HUES6 (cell line): ENCODE data around the gene GRK5.

Experiments used
- H3K27ac ChIP-seq: 2 replicates; pipeline ENCODE4 v1.7.0; 2013; ENCODE audit warnings: low read depth, mild to moderate bottlenecking, low read length, inconsistent platforms
- H3K27me3 ChIP-seq: 2 replicates; pipeline ENCODE4 v1.6.1; 2013; ENCODE audit warnings: low read length; ENCODE audit not compliant: control insufficient read depth, insufficient read depth
- H3K36me3 ChIP-seq: 2 replicates; pipeline ENCODE4 v1.6.1; 2013; ENCODE audit warnings: low read length; ENCODE audit not compliant: control insufficient read depth, insufficient read depth
- H3K4me1 ChIP-seq: 2 replicates; pipeline ENCODE4 v1.6.1; 2013; ENCODE audit warnings: low read length; ENCODE audit not compliant: control insufficient read depth, insufficient read depth
- H3K4me3 ChIP-seq: 2 replicates; pipeline ENCODE4 v1.5.1; 2013; ENCODE audit warnings: low read depth, low read length
- H3K9ac ChIP-seq: one replicate; pipeline ENCODE4 v1.6.1; 2013; ENCODE audit warnings: mild to moderate bottlenecking, low read length
- H3K9me3 ChIP-seq: 2 replicates; pipeline ENCODE4 v1.6.1; 2013; ENCODE audit warnings: low read depth, low read length; ENCODE audit not compliant: control insufficient read depth, insufficient read depth

Gene GRK5

GRCh38 chr10:119207366-119207666 lies at the start of gene GRK5:
Gene GRK5 (plus strand): TSS chr10:119207571. CDS start chr10:119207918, 347 bp downstream.
- no peak within 1 kb of the TSS for H3K27ac ChIP-seq
- H3K9me3 ChIP-seq = no peaks in the 10 kb centered on the region
- peak within 1 kb of the TSS; percentile 84 for H3K9ac ChIP-seq
- peak within 1 kb of the TSS; percentile 71 for H3K4me3 ChIP-seq
- H3K36me3 ChIP-seq = no peaks in the 10 kb centered on the region
- peaks cover 43% of the 10 kb centered on the region for H3K4me1 ChIP-seq
- peaks cover 18% of the 10 kb centered on the region for H3K27me3 ChIP-seq

DNA sequence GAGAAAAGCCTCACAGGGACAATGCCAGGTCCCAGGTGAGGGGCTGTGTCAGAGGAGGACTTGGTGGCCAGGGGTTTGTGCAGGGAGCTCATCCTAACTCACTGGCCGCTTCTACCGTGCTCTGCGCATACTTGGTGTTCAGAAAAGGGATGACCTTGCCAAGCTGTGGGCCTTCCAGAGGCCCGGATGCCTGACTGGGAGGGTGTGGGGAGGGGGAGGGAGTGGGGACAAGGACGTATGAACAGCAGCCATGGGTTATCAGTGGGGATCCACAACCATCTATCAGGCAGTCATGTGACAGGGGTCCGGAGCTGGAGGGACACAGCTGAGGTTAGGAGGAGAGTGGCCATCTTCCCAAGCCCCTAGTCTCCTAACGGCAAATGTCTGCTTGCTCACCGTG lies 48.0 kb upstream of the GRK5 start:
- Histone ChIP-seq H3K4me1 (no peaks in the 10 kb centered on the region; the same call in 1 of the 2 replicates), H3K27ac (no peak overlapping the region), H3K9ac (no peak overlapping the region), H3K36me3 (peaks cover 43% of the 10 kb centered on the region), H3K9me3 (no peaks in the 10 kb centered on the region), H3K27me3 (no peaks in the 10 kb centered on the region), H3K4me3 (no peak overlapping the region)

DNA sequence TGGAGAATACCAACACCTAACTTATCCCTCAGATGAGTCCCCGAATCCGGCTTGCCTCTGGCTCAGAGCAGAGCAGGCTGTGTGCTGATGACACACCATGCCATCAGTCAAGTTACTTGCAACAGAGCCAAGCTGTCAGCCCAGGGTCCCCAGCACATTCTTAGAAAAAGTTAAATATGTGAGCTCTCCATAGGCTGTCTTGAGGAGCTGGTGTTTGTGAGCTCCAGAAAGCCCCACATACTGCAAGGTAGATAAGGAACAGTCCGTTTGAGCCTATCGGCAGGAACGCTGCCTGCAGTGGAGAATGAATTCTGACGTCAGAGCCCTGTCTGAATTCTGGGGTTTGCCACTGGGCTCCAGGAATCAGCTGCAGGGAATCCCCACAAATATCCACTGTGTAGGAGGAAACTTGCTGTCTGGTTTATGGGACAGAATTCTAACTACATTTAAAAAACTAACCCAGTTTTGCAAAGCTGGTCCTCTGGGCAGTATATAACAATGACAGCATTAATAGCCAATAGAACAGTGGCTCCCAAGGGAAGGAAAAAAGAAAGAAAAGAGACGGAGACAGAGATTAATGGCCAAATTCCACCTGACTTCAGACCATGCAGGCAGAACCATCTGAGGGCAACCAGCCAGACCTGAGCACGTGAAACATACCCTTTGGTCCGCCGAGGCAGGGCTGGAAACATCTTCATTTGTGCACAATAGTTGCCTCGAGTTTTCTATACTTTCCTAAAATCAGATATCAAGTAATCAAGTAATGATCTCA lies 45.5 kb upstream of the GRK5 start:
- no peak overlapping the region for H3K27ac ChIP-seq
- H3K36me3 ChIP-seq = peaks cover 20% of the 10 kb centered on the region
- H3K4me1 ChIP-seq = peaks cover 4% of the 10 kb centered on the region; the same call in 1 of the 2 replicates
- H3K9ac ChIP-seq = no peak overlapping the region
- no peaks in the 10 kb centered on the region for H3K9me3 ChIP-seq
- H3K4me3 ChIP-seq = no peak overlapping the region
- H3K27me3 ChIP-seq = no peaks in the 10 kb centered on the region

GRCh38 chr10:119162452-119163092 lies 44.8 kb upstream of the GRK5 start:
- Histone ChIP-seq H3K27ac (no peak overlapping the region), H3K9me3 (no peaks in the 10 kb centered on the region), H3K9ac (no peak overlapping the region), H3K27me3 (no peaks in the 10 kb centered on the region), H3K4me1 (peaks cover 4% of the 10 kb centered on the region; the same call in 1 of the 2 replicates), H3K4me3 (no peak overlapping the region), H3K36me3 (peaks cover 21% of the 10 kb centered on the region)

DNA sequence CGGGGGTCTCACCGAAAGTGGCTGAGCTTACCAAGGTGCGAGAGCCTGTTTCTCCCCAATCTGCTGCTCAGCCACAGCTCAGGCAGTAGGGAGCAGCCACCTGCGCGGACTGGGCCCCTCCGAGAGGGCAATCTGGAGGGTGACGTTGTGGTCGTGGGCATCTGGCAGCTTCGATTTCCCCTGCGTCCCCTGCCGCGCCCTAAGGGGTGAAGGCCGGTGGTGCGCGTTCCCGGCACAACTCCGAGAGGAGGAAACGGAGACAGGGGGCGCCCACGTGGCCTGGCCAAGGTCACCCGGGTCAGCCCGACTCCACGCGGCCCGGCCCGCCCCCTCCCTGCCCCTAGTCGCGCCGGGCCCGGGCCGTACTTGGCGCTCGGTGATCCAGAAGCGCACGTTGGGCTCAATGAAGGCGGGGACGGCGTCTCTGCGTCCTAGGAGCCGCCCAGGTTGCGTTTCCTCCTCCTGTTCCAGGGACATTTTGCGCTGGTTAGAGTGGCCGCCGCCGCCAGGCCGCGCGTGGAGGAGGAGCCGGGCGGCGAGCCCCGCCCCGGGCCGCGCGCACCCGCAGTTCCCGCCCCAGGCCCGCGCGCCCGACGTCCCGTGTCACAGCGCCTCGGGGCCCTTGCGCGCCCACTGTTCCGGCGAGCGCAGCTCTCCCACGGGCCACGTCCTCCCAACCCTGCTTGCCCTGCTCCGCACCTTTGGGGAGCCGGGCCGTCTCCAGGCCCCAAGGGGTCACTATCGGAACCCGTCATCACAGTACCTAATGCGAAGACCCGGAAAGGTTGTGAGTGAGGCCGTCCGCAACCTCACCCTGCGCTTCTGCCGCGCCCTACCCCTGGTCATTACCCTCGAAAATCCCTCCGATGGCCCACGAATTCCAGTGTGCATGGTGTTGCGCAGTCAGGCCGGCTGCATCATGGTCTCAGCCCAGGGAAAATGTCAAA lies 41.9 kb upstream of the GRK5 start, which contains the start of gene SFXN4:
TSS of gene SFXN4 (minus strand) at position 544 of the 947 bp plus-strand sequence. CDS start at position 477, 67 bp downstream.
- Histone ChIP-seq H3K36me3 (peaks cover 31% of the 10 kb centered on the region), H3K9ac (peak within 1 kb of the TSS; percentile 72)

GRCh38 chr10:119166118-119166500 lies 41.3 kb upstream of the GRK5 start:
- Histone ChIP-seq H3K9ac (peak overlapping the region; percentile 72), H3K4me3 (peak overlapping the region; percentile 72), H3K4me1 (peaks cover 4% of the 10 kb centered on the region; the same call in 1 of the 2 replicates), H3K27ac (no peak overlapping the region), H3K36me3 (peaks cover 34% of the 10 kb centered on the region), H3K27me3 (no peaks in the 10 kb centered on the region), H3K9me3 (no peaks in the 10 kb centered on the region)

More for the DNA sequence above, 41.9 kb upstream of the GRK5 start, which contains the start of gene SFXN4:
- H3K4me1 ChIP-seq = peaks cover 4% of the 10 kb centered on the region; the same call in 1 of the 2 replicates
- H3K9me3 ChIP-seq = no peaks in the 10 kb centered on the region
- peak within 1 kb of the TSS; percentile 72 for H3K4me3 ChIP-seq
- no peaks in the 10 kb centered on the region for H3K27me3 ChIP-seq
- no peak within 1 kb of the TSS; the same call in 1 of the 2 replicates for H3K27ac ChIP-seq

GRCh38 chr10:119166564-119166963 lies 40.8 kb upstream of the GRK5 start:
- Histone ChIP-seq H3K9ac (no peak overlapping the region), H3K27ac (no peak overlapping the region), H3K9me3 (no peaks in the 10 kb centered on the region), H3K27me3 (no peaks in the 10 kb centered on the region), H3K36me3 (peaks cover 38% of the 10 kb centered on the region), H3K4me3 (no peak overlapping the region), H3K4me1 (peaks cover 4% of the 10 kb centered on the region; the same call in 1 of the 2 replicates)

- Histone ChIP-seq H3K4me1 (peaks cover 4% of the 10 kb centered on the region; the same call in 1 of the 2 replicates), H3K4me3 (no peak overlapping the region), H3K27me3 (no peaks in the 10 kb centered on the region), H3K9me3 (no peaks in the 10 kb centered on the region), H3K9ac (no peak overlapping the region), H3K27ac (no peak overlapping the region), H3K36me3 (peaks cover 43% of the 10 kb centered on the region)
Measured at GRCh38 chr10:119167041-119167440, 40.3 kb upstream of the GRK5 start.

DNA sequence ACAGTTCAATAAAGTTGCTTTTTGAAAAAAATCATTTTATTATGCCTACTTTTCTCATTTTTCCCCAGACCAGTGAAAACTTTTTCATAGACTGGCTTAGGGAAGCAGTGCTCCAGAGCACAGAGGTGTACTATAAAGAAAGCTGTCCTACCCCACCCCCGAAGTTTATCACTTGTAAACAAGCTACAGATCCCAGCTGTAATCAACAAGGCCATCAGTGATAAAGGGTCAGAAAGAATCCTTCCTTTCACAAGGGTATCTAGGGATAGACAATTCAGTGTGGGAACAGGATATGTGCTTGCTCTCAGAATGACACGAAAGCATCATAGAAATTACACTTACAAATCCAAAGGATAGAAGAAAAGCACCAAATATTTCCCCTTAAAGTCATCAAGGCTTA lies 33.3 kb upstream of the GRK5 start:
- Histone ChIP-seq H3K9me3 (no peaks in the 10 kb centered on the region), H3K27me3 (no peaks in the 10 kb centered on the region), H3K9ac (no peak overlapping the region), H3K27ac (no peak overlapping the region), H3K4me1 (peaks cover 4% of the 10 kb centered on the region), H3K36me3 (peaks cover 66% of the 10 kb centered on the region), H3K4me3 (no peak overlapping the region)

- Histone ChIP-seq H3K9me3 (no peaks in the 10 kb centered on the region), H3K9ac (no peak overlapping the region), H3K27me3 (no peaks in the 10 kb centered on the region), H3K4me1 (peaks cover 4% of the 10 kb centered on the region), H3K27ac (no peak overlapping the region), H3K36me3 (peaks cover 49% of the 10 kb centered on the region), H3K4me3 (no peak overlapping the region)
Measured at GRCh38 chr10:119176166-119176565, 31.2 kb upstream of the GRK5 start.
